ENCODE measurements around the gene CEMIP2. TPM values are rescaled to one million over a fixed set of nuclear protein-coding genes. Genes with fewer than 3 reads are reported as not detected.
A peak's percentile ranks its signal among the peaks of the same experiment; 100 is the strongest.
"Not testable (repeated sequence)": the region's sequence is repeated elsewhere in the genome, so short reads cannot be mapped to it uniquely, and the experiment has no call there.

CEMIP2 gene
- total RNA-seq, 8 experiments from 2014 or later: 31.1 to 188 (median 52.2) TPM

- Histone ChIP-seq H3K4me1 (replicated peaks in 1 of 2) (peaks cover 4 to 5% of the 10 kb centered on the region in 2 donors), H3K4me3 (no peak overlapping the region), H3K27ac (no peak overlapping the region)
- in situ Hi-C loops (cut with MboI; ENCODE audit: low pct_unique_long_range_greater_than_20kb in 2 of 9, low sequenced_read_pairs in 9 of 9, unreplicated experiment in 9 of 9): no loop called here
- 11 to 89% (median 58%) methylated on average over 1 to 3 of the region's 4 CpGs for WGBS, 10 experiments
- no peak for ATAC-seq (replicated peaks in 6 of 8)
Observed at GRCh38 chr9:71663931-71664459, 104.3 kb downstream of the CEMIP2 start.

GRCh38 chr9:71663216-71663615 is 105.1 kb downstream of the CEMIP2 start:
- no peak overlapping the region for H3K27ac ChIP-seq
- ATAC-seq (replicated peaks in 6 of 8): peak in 1 of 8 experiments; percentile 19
- 20 to 100% (median 46%) methylated on average over 1 to 2 of the region's 2 CpGs; no CpG with 5 or more reads in 2 of the 10 experiments for WGBS, 10 experiments
- H3K4me1 ChIP-seq (replicated peaks in 1 of 2): peaks cover 4 to 5% of the 10 kb centered on the region in 2 donors
- H3K4me3 ChIP-seq: no peak overlapping the region
- in situ Hi-C loops (cut with MboI; ENCODE audit: low pct_unique_long_range_greater_than_20kb in 2 of 9, low sequenced_read_pairs in 9 of 9, unreplicated experiment in 9 of 9): no loop called here

GRCh38 chr9:71662082-71662481 is 106.2 kb downstream of the CEMIP2 start:
- in situ Hi-C loops (cut with MboI; ENCODE audit: low pct_unique_long_range_greater_than_20kb in 2 of 9, low sequenced_read_pairs in 9 of 9, unreplicated experiment in 9 of 9): no loop called here
- ATAC-seq (replicated peaks in 6 of 8): peak in 3 of 8 experiments; percentile 88 to 92 (median 91)
- Histone ChIP-seq H3K4me3 (no peak overlapping the region), H3K27ac (no peak overlapping the region), H3K4me1 (replicated peaks in 1 of 2) (peaks cover 4 to 5% of the 10 kb centered on the region in 2 donors)
- WGBS, 10 experiments: 0 to 100% (median 40%) methylated on average over 1 to 3 of the region's 3 CpGs; no CpG with 5 or more reads in 2 of the 10 experiments

GRCh38 chr9:71657276-71657675 is 111.0 kb downstream of the CEMIP2 start:
- H3K4me1 ChIP-seq (replicated peaks in 1 of 2); H3K27ac ChIP-seq; H3K4me3 ChIP-seq; in situ Hi-C loops (cut with MboI; ENCODE audit: low pct_unique_long_range_greater_than_20kb in 2 of 9, low sequenced_read_pairs in 9 of 9, unreplicated experiment in 9 of 9); ATAC-seq (replicated peaks in 6 of 8): not testable (repeated sequence)
- 30 to 100% (median 83%) methylated on average over 1 to 4 of the region's 4 CpGs; no CpG with 5 or more reads in 4 of the 10 experiments for WGBS, 10 experiments

GRCh38 chr9:71656496-71656895 is 111.8 kb downstream of the CEMIP2 start:
- WGBS, 10 experiments: 0 to 100% (median 85%) methylated on average over 1 of the region's 1 CpG; no CpG with 5 or more reads in 2 of the 10 experiments

GRCh38 chr9:71655778-71656177 is 112.5 kb downstream of the CEMIP2 start:
- ATAC-seq (replicated peaks in 6 of 8): no peak
- in situ Hi-C loops (cut with MboI; ENCODE audit: low pct_unique_long_range_greater_than_20kb in 2 of 9, low sequenced_read_pairs in 9 of 9, unreplicated experiment in 9 of 9): no loop called here
- Histone ChIP-seq H3K4me1 (replicated peaks in 1 of 2) (no peaks in the 10 kb centered on the region), H3K27ac (no peak overlapping the region), H3K4me3 (no peak overlapping the region)
- WGBS, 10 experiments: 0 to 100% (median 89%) methylated on average over 1 of the region's 1 CpG; no CpG with 5 or more reads in 5 of the 10 experiments

More at GRCh38 chr9:71656496-71656895, 111.8 kb downstream of the CEMIP2 start:
- in situ Hi-C loops (cut with MboI; ENCODE audit: low pct_unique_long_range_greater_than_20kb in 2 of 9, low sequenced_read_pairs in 9 of 9, unreplicated experiment in 9 of 9): no loop called here
- H3K4me1 ChIP-seq (replicated peaks in 1 of 2): no peaks in the 10 kb centered on the region
- peak in 1 of 8 experiments; percentile 42 for ATAC-seq (replicated peaks in 6 of 8)
- no peak overlapping the region for H3K27ac ChIP-seq
- H3K4me3 ChIP-seq: no peak overlapping the region

- no peak overlapping the region for H3K27ac ChIP-seq
- no peaks in the 10 kb centered on the region for H3K4me1 ChIP-seq (replicated peaks in 1 of 2)
- H3K4me3 ChIP-seq: no peak overlapping the region
- in situ Hi-C loops (cut with MboI; ENCODE audit: low pct_unique_long_range_greater_than_20kb in 2 of 9, low sequenced_read_pairs in 9 of 9, unreplicated experiment in 9 of 9): no loop called here
- ATAC-seq (replicated peaks in 6 of 8): peak in 1 of 8 experiments; percentile 35
- WGBS, 10 experiments: 43 to 83% (median 73%) methylated on average over 2 to 6 of the region's 6 CpGs
Observed at GRCh38 chr9:71655141-71655540, 113.2 kb downstream of the CEMIP2 start.

GRCh38 chr9:71652480-71652879 is 115.8 kb downstream of the CEMIP2 start:
- H3K4me3 ChIP-seq: no peak overlapping the region
- in situ Hi-C loops (cut with MboI; ENCODE audit: low pct_unique_long_range_greater_than_20kb in 2 of 9, low sequenced_read_pairs in 9 of 9, unreplicated experiment in 9 of 9): no loop called here
- no peaks in the 10 kb centered on the region for H3K4me1 ChIP-seq (replicated peaks in 1 of 2)
- no peak overlapping the region for H3K27ac ChIP-seq
- no peak for ATAC-seq (replicated peaks in 6 of 8)

- no peaks in the 10 kb centered on the region for H3K4me1 ChIP-seq (replicated peaks in 1 of 2)
- WGBS, 10 experiments: 75 to 100% (median 100%) methylated on average over 1 of the region's 1 CpG; no CpG with 5 or more reads in 7 of the 10 experiments
- H3K4me3 ChIP-seq: no peak overlapping the region
- H3K27ac ChIP-seq: no peak overlapping the region
- ATAC-seq (replicated peaks in 6 of 8): no peak
- in situ Hi-C loops (cut with MboI; ENCODE audit: low pct_unique_long_range_greater_than_20kb in 2 of 9, low sequenced_read_pairs in 9 of 9, unreplicated experiment in 9 of 9): no loop called here
Observed at GRCh38 chr9:71648453-71648852, 119.9 kb downstream of the CEMIP2 start.

GRCh38 chr9:71647094-71647591 is 121.2 kb downstream of the CEMIP2 start:
- in situ Hi-C loops (cut with MboI; ENCODE audit: low pct_unique_long_range_greater_than_20kb in 2 of 9, low sequenced_read_pairs in 9 of 9, unreplicated experiment in 9 of 9): no loop called here
- Histone ChIP-seq H3K4me3 (no peak overlapping the region), H3K27ac (no peak overlapping the region), H3K4me1 (replicated peaks in 1 of 2) (no peaks in the 10 kb centered on the region)
- 0 to 88% (median 48%) methylated on average over 3 to 6 of the region's 7 CpGs; no CpG with 5 or more reads in 4 of the 10 experiments for WGBS, 10 experiments
- ATAC-seq (replicated peaks in 6 of 8): peak in 3 of 8 experiments; percentile 78 to 81 (median 79)

- 45 to 100% (median 82%) methylated on average over 1 of the region's 1 CpG; no CpG with 5 or more reads in 2 of the 10 experiments for WGBS, 10 experiments
- no peak for ATAC-seq (replicated peaks in 6 of 8)
Observed at GRCh38 chr9:71646131-71646530, 122.2 kb downstream of the CEMIP2 start.

GRCh38 chr9:71644819-71645362 is 123.4 kb downstream of the CEMIP2 start:
- H3K27ac ChIP-seq: no peak overlapping the region
- in situ Hi-C loops (cut with MboI; ENCODE audit: low pct_unique_long_range_greater_than_20kb in 2 of 9, low sequenced_read_pairs in 9 of 9, unreplicated experiment in 9 of 9): no loop called here
- WGBS, 10 experiments: 80 to 100% (median 88%) methylated on average over 1 of the region's 1 CpG; no CpG with 5 or more reads in 2 of the 10 experiments
- H3K4me3 ChIP-seq: no peak overlapping the region
- ATAC-seq (replicated peaks in 6 of 8): no peak
- no peaks in the 10 kb centered on the region for H3K4me1 ChIP-seq (replicated peaks in 1 of 2)

More at GRCh38 chr9:71646131-71646530, 122.2 kb downstream of the CEMIP2 start:
- Histone ChIP-seq H3K4me1 (replicated peaks in 1 of 2) (no peaks in the 10 kb centered on the region), H3K27ac (no peak overlapping the region), H3K4me3 (no peak overlapping the region)
- in situ Hi-C loops (cut with MboI; ENCODE audit: low pct_unique_long_range_greater_than_20kb in 2 of 9, low sequenced_read_pairs in 9 of 9, unreplicated experiment in 9 of 9): no loop called here

GRCh38 chr9:71643330-71643729 is 125.0 kb downstream of the CEMIP2 start:
- no peak for ATAC-seq (replicated peaks in 6 of 8)
- in situ Hi-C loops (cut with MboI; ENCODE audit: low pct_unique_long_range_greater_than_20kb in 2 of 9, low sequenced_read_pairs in 9 of 9, unreplicated experiment in 9 of 9): no loop called here
- H3K27ac ChIP-seq: no peak overlapping the region
- 37 to 100% (median 78%) methylated on average over 1 to 2 of the region's 2 CpGs for WGBS, 10 experiments
- H3K4me1 ChIP-seq (replicated peaks in 1 of 2): no peaks in the 10 kb centered on the region
- H3K4me3 ChIP-seq: no peak overlapping the region

Data from motor neuron (in vitro differentiated cells).